Muscle layer of duodenum (tissue), 2 donors: ENCODE data around the gene LYPD5.
"Not testable (repeated sequence)": the region's sequence is repeated elsewhere in the genome, so short reads cannot be mapped to it uniquely, and the experiment has no call there.

ENCODE experiments used
- H3K27ac ChIP-seq: one replicate; pipeline ENCODE4 v1.7.0; 2013; ENCODE audit warnings: mild to moderate bottlenecking, low read length
- H3K27me3 ChIP-seq: one replicate; pipeline ENCODE4 v1.7.0; 2013; ENCODE audit warnings: low read depth, mild to moderate bottlenecking, control low read depth, low read length
- H3K36me3 ChIP-seq, 2 donors: one replicate each; pipeline ENCODE4 v1.7.0; 2013; ENCODE audit warnings: low read length in 2 of 2, control low read depth in 1 of 2, mild to moderate bottlenecking in 1 of 2; ENCODE audit not compliant: insufficient read depth in 2 of 2, control insufficient read depth in 1 of 2
- H3K4me1 ChIP-seq, 2 donors: one replicate each; pipeline ENCODE4 v1.7.0; 2013; ENCODE audit warnings: low read length in 2 of 2, mild to moderate bottlenecking in 2 of 2, control low read depth in 1 of 2, moderate library complexity in 1 of 2; ENCODE audit not compliant: insufficient read depth in 2 of 2, control insufficient read depth in 1 of 2
- H3K4me3 ChIP-seq, 2 donors: one replicate each; pipeline ENCODE4 v1.7.0; 2013; ENCODE audit warnings: low read length in 2 of 2, low read depth in 1 of 2, mild to moderate bottlenecking in 1 of 2
- H3K9me3 ChIP-seq, 2 donors: one replicate each; pipeline ENCODE4 v1.7.0; 2013; ENCODE audit warnings: low read length in 2 of 2, control low read depth in 1 of 2, mild to moderate bottlenecking in 1 of 2; ENCODE audit not compliant: control insufficient read depth in 1 of 2
- donor health status: healthy.

LYPD5 gene

DNA sequence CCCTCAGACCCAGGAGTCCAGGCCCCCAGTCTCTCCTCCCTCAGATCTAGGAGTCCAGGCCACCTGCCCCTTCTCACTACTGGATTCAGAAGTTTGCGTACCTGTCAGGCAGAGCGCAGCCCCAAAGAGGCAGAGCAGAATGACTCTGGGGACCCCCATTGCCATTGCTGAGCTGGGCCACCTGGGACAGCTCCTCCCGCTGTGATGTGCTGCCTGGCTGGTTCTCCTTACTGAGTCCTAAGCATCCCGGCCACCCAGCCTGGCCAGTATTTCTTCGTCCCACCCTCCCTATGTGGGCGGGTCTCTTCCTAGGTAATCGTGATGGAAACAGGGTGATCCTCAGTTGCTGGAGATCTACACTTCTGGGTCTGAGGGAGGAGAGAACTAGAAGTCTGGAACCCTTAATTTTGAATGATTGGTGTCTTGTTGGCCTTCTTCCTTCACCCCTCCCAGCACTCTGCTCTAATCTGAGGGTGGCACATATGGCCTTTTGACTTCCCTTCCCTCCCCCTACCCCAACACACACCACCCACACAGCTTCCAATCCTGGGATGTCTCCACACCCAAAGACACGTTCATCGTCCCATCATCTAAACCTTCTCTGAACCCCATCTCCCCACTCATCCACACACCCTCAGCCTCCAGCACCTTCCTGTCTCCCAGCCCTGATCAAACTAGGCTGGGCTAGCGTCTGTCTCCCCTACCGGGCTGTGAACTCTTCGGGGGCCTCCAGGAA lies at the start of gene LYPD5:
Gene LYPD5 (minus strand): TSS at position 232 of the 736 bp plus-strand sequence. CDS start 67 bp downstream, at position 165.
- no peaks in the 10 kb centered on the region for H3K27me3 ChIP-seq
- no peak within 1 kb of the TSS for H3K27ac ChIP-seq

DNA sequence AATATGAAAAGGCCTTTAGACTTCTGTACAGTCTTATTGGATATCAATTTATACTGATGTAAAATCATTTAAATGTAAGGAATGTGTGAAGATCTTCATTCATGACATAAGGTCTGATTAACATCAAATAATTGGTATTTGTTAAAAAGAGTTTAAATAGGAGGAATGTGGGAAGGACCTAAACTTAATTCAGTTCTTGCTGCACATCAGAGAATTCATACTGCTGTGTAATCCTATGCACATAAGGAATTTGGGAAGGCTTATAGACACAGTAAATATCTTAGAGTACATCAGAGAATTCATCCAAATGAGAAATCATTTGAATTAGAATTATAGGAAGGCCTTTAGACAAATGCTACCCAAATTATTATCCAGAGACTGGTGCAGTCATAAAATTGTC lies 46.6 kb upstream of the LYPD5 start:
- Histone ChIP-seq H3K9me3 (peaks cover 74 to 79% of the 10 kb centered on the region in 2 donors), H3K27ac (no peak overlapping the region), H3K4me1 (no peaks in the 10 kb centered on the region), H3K36me3 (peaks cover 34 to 76% of the 10 kb centered on the region in 2 donors), H3K4me3 (peak overlapping the region; percentile 21 to 54), H3K27me3 (no peaks in the 10 kb centered on the region)

More for the DNA sequence above, at the start of gene LYPD5:
- no peaks in the 10 kb centered on the region for H3K36me3 ChIP-seq
- H3K4me1 ChIP-seq, result peaks cover 0 to 8% of the 10 kb centered on the region in 2 donors
- no peaks in the 10 kb centered on the region for H3K9me3 ChIP-seq
- no peak within 1 kb of the TSS for H3K4me3 ChIP-seq

- peaks cover 37 to 86% of the 10 kb centered on the region in 2 donors for H3K36me3 ChIP-seq
- no peak overlapping the region for H3K27ac ChIP-seq
- peak overlapping the region; percentile 21 to 54 for H3K4me3 ChIP-seq
These were observed 45.6 kb upstream of the LYPD5 start for GRCh38 chr19:43847884-43848283.

GRCh38 chr19:43847246-43847645 lies 45.0 kb upstream of the LYPD5 start:
- H3K27me3 ChIP-seq, result no peaks in the 10 kb centered on the region
- H3K4me3 ChIP-seq, result peak overlapping the region; percentile 31 to 54
- H3K36me3 ChIP-seq, result peaks cover 42 to 90% of the 10 kb centered on the region in 2 donors
- H3K4me1 ChIP-seq, result no peaks in the 10 kb centered on the region
- H3K9me3 ChIP-seq, result peaks cover 80 to 84% of the 10 kb centered on the region in 2 donors
- no peak overlapping the region for H3K27ac ChIP-seq

More at GRCh38 chr19:43847884-43848283, 45.6 kb upstream of the LYPD5 start:
- Histone ChIP-seq H3K9me3 (peaks cover 81 to 84% of the 10 kb centered on the region in 2 donors), H3K4me1 (no peaks in the 10 kb centered on the region), H3K27me3 (no peaks in the 10 kb centered on the region)

DNA sequence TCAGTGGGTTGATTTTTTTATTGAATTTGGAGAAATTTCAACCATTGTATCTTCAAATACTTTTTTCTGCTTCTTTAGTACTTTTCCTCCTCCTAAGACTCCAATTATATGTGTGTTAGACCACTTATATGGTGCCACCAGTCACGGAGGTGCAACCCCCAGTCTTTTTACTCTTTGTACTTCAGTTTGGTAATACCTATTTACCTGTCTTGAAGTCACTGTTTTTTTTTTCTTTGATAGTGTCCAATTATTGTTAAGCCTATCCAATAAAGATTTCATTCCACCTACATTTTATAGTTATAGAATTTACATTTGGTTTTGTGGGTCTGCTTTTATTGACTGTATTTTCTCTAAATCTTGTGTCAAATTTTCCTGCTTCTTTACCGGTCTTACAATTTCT lies 39.8 kb upstream of the LYPD5 start:
- peaks cover 61 to 91% of the 10 kb centered on the region in 2 donors for H3K36me3 ChIP-seq
- H3K27ac ChIP-seq, result no peak overlapping the region
- H3K4me3 ChIP-seq, result peak overlapping the region; percentile 23 to 61
- no peaks in the 10 kb centered on the region for H3K4me1 ChIP-seq
- H3K27me3 ChIP-seq, result no peaks in the 10 kb centered on the region
- peaks cover 81 to 83% of the 10 kb centered on the region in 2 donors for H3K9me3 ChIP-seq

DNA sequence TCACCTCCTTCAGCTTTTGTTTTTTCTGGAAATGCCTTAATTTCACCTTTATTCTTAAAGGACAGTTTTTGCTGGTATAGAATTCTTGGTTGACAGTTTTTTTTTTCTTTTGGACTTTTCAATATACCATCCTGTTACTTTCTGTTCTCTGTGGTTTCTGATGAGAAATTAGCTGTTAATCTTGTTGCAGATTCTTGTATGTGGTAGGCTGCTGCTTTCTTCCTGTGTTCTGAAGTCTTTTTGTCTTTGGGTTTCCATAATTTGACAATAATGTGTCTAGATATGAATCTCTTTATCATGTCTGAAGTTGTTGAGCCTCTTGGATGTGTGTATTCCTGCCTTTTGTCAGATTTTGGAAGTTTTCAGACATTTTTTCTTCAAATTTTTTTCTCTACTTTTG lies 36.9 kb upstream of the LYPD5 start:
- peaks cover 79 to 81% of the 10 kb centered on the region in 2 donors for H3K9me3 ChIP-seq
- H3K36me3 ChIP-seq, result peaks cover 67 to 95% of the 10 kb centered on the region in 2 donors
- no peaks in the 10 kb centered on the region for H3K27me3 ChIP-seq
- no peak overlapping the region for H3K27ac ChIP-seq
- H3K4me1 ChIP-seq, result no peaks in the 10 kb centered on the region
- H3K4me3 ChIP-seq, result peak overlapping the region in 1 of 2 donors; percentile 61

DNA sequence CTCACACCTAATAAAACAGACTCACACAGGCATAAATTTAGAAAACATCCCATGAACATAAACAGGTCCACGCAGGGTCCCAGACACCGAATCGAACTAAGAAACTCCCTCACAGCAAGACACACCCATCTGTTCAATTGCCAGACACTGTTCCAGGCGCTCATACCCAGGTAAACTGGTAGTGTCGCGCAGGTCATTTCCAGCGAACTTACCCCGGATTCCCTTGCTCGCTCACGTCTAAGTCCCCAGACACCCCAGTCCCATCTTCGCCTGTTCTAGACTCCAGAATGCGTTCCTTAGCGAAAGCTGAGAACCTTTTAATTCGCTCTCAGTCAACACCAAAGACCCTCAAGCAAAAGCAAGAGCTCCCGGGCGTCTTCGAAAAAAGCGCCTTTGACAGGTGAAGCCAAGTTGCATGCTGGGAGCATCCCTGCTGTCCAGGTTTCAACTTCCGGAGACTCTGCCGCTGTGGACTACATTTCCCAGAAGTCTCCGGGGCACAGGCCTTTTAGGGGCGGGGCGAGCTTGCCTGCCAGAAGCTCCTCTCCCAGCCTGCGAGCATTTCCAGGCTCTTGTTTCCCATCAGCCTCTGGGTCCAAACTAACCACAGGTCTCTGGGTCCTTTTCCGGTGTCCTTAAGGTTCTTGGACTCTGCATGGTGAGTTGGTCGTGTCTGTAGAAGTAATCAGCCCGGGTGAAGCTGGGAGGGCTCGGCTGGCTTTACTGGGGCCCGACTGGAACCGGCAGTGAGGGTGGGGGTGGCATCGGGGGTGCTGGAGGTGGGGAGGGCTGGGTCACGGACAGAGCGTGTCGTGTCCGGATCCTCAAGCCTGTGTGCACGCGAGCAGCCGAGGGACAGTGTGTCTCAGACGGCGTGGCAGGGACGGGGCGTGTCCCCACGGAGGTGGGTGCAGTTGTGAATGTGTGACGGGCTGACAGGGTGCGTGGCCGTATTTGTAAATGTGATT lies 24.8 kb upstream of the LYPD5 start, which contains the start of gene ZNF283:
Gene ZNF283 (plus strand): TSS at position 535 of the 968 bp plus-strand sequence. CDS start 6,184 bp downstream, outside the sequence.
- Histone ChIP-seq H3K9me3 (no peaks in the 10 kb centered on the region), H3K4me3 (peak within 1 kb of the TSS; percentile 72 to 82)

DNA sequence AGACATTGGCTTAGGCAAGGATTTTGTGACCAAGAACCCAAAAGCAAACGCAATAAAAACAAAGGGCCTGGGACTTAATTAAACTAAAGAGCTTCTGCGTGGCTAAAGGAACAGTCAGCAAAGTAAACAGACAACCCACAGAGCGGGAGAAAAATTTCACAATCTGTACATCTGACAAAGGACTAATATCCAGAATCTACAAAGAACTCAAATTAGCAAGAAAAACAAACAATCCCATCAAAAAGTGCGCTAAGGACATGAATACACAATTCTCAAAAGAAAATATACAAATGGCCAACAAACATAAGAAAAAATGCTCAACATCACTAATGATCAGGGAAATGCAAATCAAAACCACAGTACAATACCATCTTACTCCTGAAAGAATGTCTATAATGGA lies 22.3 kb upstream of the LYPD5 start:
- not testable (repeated sequence) for H3K36me3 ChIP-seq, H3K9me3 ChIP-seq, H3K27me3 ChIP-seq, H3K27ac ChIP-seq, H3K4me1 ChIP-seq, H3K4me3 ChIP-seq

More for the DNA sequence above, 24.8 kb upstream of the LYPD5 start, which contains the start of gene ZNF283:
- Histone ChIP-seq H3K27ac (peak within 1 kb of the TSS; percentile 31), H3K36me3 (peaks cover 10 to 25% of the 10 kb centered on the region in 2 donors), H3K27me3 (no peaks in the 10 kb centered on the region), H3K4me1 (peaks cover 0 to 3% of the 10 kb centered on the region in 2 donors)

DNA sequence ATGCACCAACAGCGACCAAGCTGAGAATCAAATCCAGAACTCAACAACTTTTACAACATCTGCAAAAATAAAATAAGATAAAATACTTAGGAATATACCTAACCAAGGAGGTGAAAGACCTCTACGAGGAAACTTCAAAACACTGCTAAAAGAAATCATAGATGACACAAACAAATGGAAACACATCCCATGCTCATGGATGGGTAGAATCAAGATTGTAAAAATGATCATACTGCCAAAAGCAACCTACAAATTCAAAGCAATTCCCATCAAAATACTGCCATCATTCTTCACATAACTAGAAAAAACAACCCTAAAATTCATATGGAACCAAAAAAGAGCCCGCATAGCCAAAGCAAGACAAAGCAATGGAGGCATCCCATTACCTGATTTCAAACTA lies 21.6 kb upstream of the LYPD5 start:
- not testable (repeated sequence) for H3K9me3 ChIP-seq, H3K36me3 ChIP-seq, H3K4me1 ChIP-seq, H3K27ac ChIP-seq, H3K4me3 ChIP-seq, H3K27me3 ChIP-seq

GRCh38 chr19:43820884-43821215 lies 18.6 kb upstream of the LYPD5 start:
- H3K27me3 ChIP-seq, result no peaks in the 10 kb centered on the region
- no peaks in the 10 kb centered on the region for H3K36me3 ChIP-seq
- no peaks in the 10 kb centered on the region for H3K4me1 ChIP-seq
- no peaks in the 10 kb centered on the region for H3K9me3 ChIP-seq
- no peak overlapping the region for H3K27ac ChIP-seq
- peak overlapping the region; percentile 59 to 67 for H3K4me3 ChIP-seq
